ENCODE data around the gene NSFL1C.

The NSFL1C gene

GRCh38 chr20:1462834-1463233 is 3.8 kb downstream of the NSFL1C start:
- DNase-seq (ENCODE audit: low read depth in 2 of 3, low spot score in 1 of 3), result no peak

- DNase-seq (ENCODE audit: low read depth in 2 of 3, low spot score in 1 of 3), result no peak
Observed at GRCh38 chr20:1462001-1462400, 4.6 kb downstream of the NSFL1C start.

GRCh38 chr20:1460275-1460674 is 6.4 kb downstream of the NSFL1C start:
- no peak for DNase-seq (ENCODE audit: low read depth in 2 of 3, low spot score in 1 of 3)

- no peak for DNase-seq (ENCODE audit: low read depth in 2 of 3, low spot score in 1 of 3)
Observed at GRCh38 chr20:1457992-1458391, 8.7 kb downstream of the NSFL1C start.

GRCh38 chr20:1456300-1456699 is 10.3 kb downstream of the NSFL1C start:
- no peak for DNase-seq (ENCODE audit: low read depth in 2 of 3, low spot score in 1 of 3)

GRCh38 chr20:1450926-1451491 is 15.6 kb downstream of the NSFL1C start:
- DNase-seq (ENCODE audit: low read depth in 2 of 3, low spot score in 1 of 3), result no peak

- DNase-seq (ENCODE audit: low read depth in 2 of 3, low spot score in 1 of 3), result no peak
Observed at GRCh38 chr20:1449370-1449769, 17.3 kb downstream of the NSFL1C start.

- DNase-seq (ENCODE audit: low read depth in 2 of 3, low spot score in 1 of 3), result no peak
Observed at GRCh38 chr20:1448081-1448620, 18.5 kb downstream of the NSFL1C start.

- no peak for DNase-seq (ENCODE audit: low read depth in 2 of 3, low spot score in 1 of 3)
Observed at GRCh38 chr20:1446536-1446935, 20.1 kb downstream of the NSFL1C start.

- no peak for DNase-seq (ENCODE audit: low read depth in 2 of 3, low spot score in 1 of 3)
Observed at GRCh38 chr20:1443085-1443484, 23.6 kb downstream of the NSFL1C start.

GRCh38 chr20:1442304-1442703 is 24.3 kb downstream of the NSFL1C start:
- DNase-seq (ENCODE audit: low read depth in 2 of 3, low spot score in 1 of 3), result no peak

GRCh38 chr20:1441133-1441532 is 25.5 kb downstream of the NSFL1C start:
- no peak for DNase-seq (ENCODE audit: low read depth in 2 of 3, low spot score in 1 of 3)

GRCh38 chr20:1440024-1440423 is 26.6 kb downstream of the NSFL1C start:
- no peak for DNase-seq (ENCODE audit: low read depth in 2 of 3, low spot score in 1 of 3)

GRCh38 chr20:1438361-1438760 is 28.3 kb downstream of the NSFL1C start:
- no peak for DNase-seq (ENCODE audit: low read depth in 2 of 3, low spot score in 1 of 3)

- DNase-seq (ENCODE audit: low read depth in 2 of 3, low spot score in 1 of 3), result peak; percentile 65 to 73 (median 66)
Observed at GRCh38 chr20:1437235-1437904, 29.3 kb downstream of the NSFL1C start.

- no peak for DNase-seq (ENCODE audit: low read depth in 2 of 3, low spot score in 1 of 3)
Observed at GRCh38 chr20:1436263-1436662, 30.4 kb downstream of the NSFL1C start.

GRCh38 chr20:1435337-1435699 is 31.3 kb downstream of the NSFL1C start:
- DNase-seq (ENCODE audit: low read depth in 2 of 3, low spot score in 1 of 3), result no peak

GRCh38 chr20:1434571-1435336 is 31.9 kb downstream of the NSFL1C start:
- peak; percentile 26 to 64 (median 55) for DNase-seq (ENCODE audit: low read depth in 2 of 3, low spot score in 1 of 3)

GRCh38 chr20:1431158-1431557 is 35.5 kb downstream of the NSFL1C start:
- no peak for DNase-seq (ENCODE audit: low read depth in 2 of 3, low spot score in 1 of 3)

GRCh38 chr20:1430004-1430451 is 36.6 kb downstream of the NSFL1C start:
- DNase-seq (ENCODE audit: low read depth in 2 of 3, low spot score in 1 of 3), result no peak

GRCh38 chr20:1429143-1429728 is 37.4 kb downstream of the NSFL1C start:
- DNase-seq (ENCODE audit: low read depth in 2 of 3, low spot score in 1 of 3), result no peak

All from stimulated activated CD4-positive, alpha-beta T cell treated with anti-CD3 and anti-CD28 coated beads, Interleukin-12 subunit alpha, Interleukin-12 subunit beta, amount 100 ng/mL, for 48 hours (primary cell).